Measurements from ENCODE around the gene TDRD12. TPM values are rescaled to one million over a fixed set of nuclear protein-coding genes. Genes with fewer than 3 reads are reported as not detected.

Gene TDRD12
- total RNA-seq (2014; rRNA removed; shearing (Covaris generic)) = 0.05 TPM in 1 of 2 replicates, not detected in the other
- polyA plus RNA-seq (2015; cell fraction: cytosol; rRNA removed) = not detected in 2 replicates
- polyA plus RNA-seq (2015; cell fraction: nucleus; rRNA removed) = 0.07 and 1.0 TPM in 2 replicates

GRCh38 chr19:32719611-32720059 lies at the start of gene TDRD12:
Gene TDRD12 (plus strand): TSS chr19:32719767. CDS start chr19:32720073, 306 bp downstream.
- DNase-seq (ENCODE audit: low read depth) = no peak

GRCh38 chr19:32671883-32672593 lies 47.5 kb upstream of the TDRD12 start:
- DNase-seq (ENCODE audit: low read depth) = no peak

GRCh38 chr19:32672841-32673240 lies 46.7 kb upstream of the TDRD12 start:
- no peak for DNase-seq (ENCODE audit: low read depth)

- DNase-seq (ENCODE audit: low read depth) = no peak
Observed at GRCh38 chr19:32673573-32673972, 46.0 kb upstream of the TDRD12 start.

- DNase-seq (ENCODE audit: low read depth) = no peak
Observed at GRCh38 chr19:32674153-32674930, 45.2 kb upstream of the TDRD12 start.

GRCh38 chr19:32674931-32675719 lies 44.4 kb upstream of the TDRD12 start, which contains the start of gene ANKRD27:
Gene ANKRD27 (minus strand): TSS chr19:32675180. CDS start chr19:32659015, 16,165 bp downstream.
- DNase-seq (ENCODE audit: low read depth) = peak; percentile 97

- DNase-seq (ENCODE audit: low read depth) = peak; percentile 65
Observed at GRCh38 chr19:32675720-32676185, 43.8 kb upstream of the TDRD12 start, which contains the start of gene RGS9BP. Gene RGS9BP (plus strand): TSS chr19:32675848. CDS start chr19:32676264, 416 bp downstream.

- no peak for DNase-seq (ENCODE audit: low read depth)
Observed at GRCh38 chr19:32676186-32676894, 43.2 kb upstream of the TDRD12 start.

GRCh38 chr19:32676895-32677359 lies 42.6 kb upstream of the TDRD12 start:
- no peak for DNase-seq (ENCODE audit: low read depth)

- no peak for DNase-seq (ENCODE audit: low read depth)
Observed at GRCh38 chr19:32677657-32678056, 41.9 kb upstream of the TDRD12 start.

- DNase-seq (ENCODE audit: low read depth) = no peak
Observed at GRCh38 chr19:32680986-32681385, 38.6 kb upstream of the TDRD12 start.

- DNase-seq (ENCODE audit: low read depth) = no peak
Observed at GRCh38 chr19:32682317-32682716, 37.2 kb upstream of the TDRD12 start.

GRCh38 chr19:32686847-32687475 lies 32.6 kb upstream of the TDRD12 start:
- no peak for DNase-seq (ENCODE audit: low read depth)

- no peak for DNase-seq (ENCODE audit: low read depth)
Observed at GRCh38 chr19:32687681-32688080, 31.9 kb upstream of the TDRD12 start.

- no peak for DNase-seq (ENCODE audit: low read depth)
Observed at GRCh38 chr19:32688311-32688710, 31.3 kb upstream of the TDRD12 start.

GRCh38 chr19:32691291-32691951 lies 28.1 kb upstream of the TDRD12 start, which contains the start of gene NUDT19:
Gene NUDT19 (plus strand): TSS chr19:32691821. CDS start chr19:32691961, 140 bp downstream.
- peak; percentile 85 for DNase-seq (ENCODE audit: low read depth)

- DNase-seq (ENCODE audit: low read depth) = peak; percentile 44
Observed at GRCh38 chr19:32691952-32692726, 27.4 kb upstream of the TDRD12 start.

- peak; percentile 11 for DNase-seq (ENCODE audit: low read depth)
Observed at GRCh38 chr19:32692727-32693061, 26.9 kb upstream of the TDRD12 start.

Measured in HT1080 (cell line).